GM18508 (cell line): Measurements from ENCODE around the gene PSMG4.
"Not testable (repeated sequence)": the region's sequence is repeated elsewhere in the genome, so short reads cannot be mapped to it uniquely, and the experiment has no call there.

ENCODE experiments used
- ATAC-seq: cut with Tn5 transposase; IDR thresholded peaks from one replicate; pipeline ENCODE4 v1.9.1; 2021; ENCODE audit warnings: moderate number of reproducible peaks; ENCODE audit not compliant: insufficient read depth, unreplicated experiment

PSMG4 gene

DNA sequence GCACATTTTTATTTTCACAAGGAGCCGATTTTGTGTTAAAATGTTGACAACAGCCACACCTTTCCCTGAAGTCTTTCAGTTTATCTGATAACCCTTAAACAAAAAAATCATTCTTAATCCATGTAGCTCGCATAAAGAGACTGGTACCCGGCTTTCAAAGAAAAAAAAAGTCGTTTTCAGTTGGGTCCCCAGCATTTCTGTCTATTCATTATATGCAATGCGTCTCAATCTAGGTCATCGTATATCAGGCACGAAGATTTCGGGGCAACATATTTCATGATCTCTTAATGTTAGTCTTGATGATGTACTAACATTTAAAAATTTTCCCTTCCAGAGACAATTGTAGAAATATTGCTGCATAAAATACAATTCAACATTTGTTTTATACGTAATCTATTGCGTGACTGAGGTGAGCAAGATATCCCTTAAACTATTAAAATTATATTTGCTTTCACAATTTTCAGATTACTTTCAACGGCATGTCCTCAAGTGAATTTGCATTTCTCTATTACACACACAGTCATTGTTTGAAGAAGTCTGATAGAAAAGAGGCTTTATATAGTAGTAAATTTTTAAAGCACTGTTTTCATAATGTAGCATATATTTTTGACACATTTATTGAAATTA lies 28.4 kb upstream of the PSMG4 start:
- ATAC-seq, result no peak

DNA sequence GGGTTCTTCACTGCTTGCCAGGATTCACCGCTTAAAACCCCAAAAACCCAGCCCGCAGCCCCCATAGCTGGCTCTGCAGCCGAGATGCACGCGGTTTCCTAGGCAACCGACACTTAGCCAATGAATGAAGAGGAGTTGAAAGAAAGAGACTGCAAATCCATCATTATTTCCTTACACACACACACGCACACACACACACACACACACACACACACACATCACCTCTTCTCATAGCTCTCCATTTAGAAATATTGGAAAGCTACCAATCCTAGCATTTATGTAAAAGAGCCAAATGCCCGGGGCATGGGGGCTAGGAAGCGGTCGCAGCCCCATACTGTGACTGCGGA lies 27.9 kb upstream of the PSMG4 start:
- no peak for ATAC-seq

DNA sequence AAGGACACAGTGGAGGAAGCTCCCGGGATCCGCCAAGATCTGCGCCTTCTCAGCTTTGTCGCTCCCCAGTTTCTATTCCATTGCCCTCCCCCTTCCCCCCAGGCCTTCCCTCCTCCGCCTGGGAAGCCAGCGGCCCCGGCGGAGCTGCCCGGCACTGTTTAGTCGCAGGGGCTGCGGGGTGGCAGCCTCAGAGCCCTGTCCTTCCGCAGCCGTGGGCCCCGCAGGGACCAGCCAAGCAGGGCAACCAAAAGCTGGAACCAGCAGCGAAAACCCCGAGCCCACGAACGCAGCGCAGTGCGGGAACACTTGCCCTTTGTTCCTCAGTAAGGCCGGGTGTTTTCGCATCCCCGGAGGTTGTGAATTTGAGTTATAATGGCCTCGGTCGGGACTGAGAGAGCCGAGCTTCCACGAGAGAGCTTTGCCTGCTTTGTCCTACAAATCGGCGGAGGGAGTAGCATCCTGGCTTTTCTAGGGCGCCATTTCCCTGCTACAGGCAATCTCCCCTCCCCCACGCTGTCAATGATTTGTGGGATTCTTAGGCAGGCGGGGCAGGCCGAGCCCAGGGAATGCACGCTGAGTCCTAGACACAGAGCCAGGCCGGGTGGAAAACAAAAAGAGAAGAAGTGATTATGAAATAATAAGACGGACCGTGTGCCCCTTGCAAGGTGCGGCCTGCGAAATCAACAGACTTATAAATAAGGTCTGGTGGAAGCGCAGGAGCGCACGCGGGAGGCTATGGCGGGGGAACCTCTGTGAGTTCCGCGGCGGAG lies 27.3 kb upstream of the PSMG4 start:
- no peak for ATAC-seq

GRCh38 chr6:3232017-3232945 lies 26.5 kb upstream of the PSMG4 start:
- no peak for ATAC-seq

- ATAC-seq, result no peak
Observed at GRCh38 chr6:3233321-3233720, 25.4 kb upstream of the PSMG4 start.

DNA sequence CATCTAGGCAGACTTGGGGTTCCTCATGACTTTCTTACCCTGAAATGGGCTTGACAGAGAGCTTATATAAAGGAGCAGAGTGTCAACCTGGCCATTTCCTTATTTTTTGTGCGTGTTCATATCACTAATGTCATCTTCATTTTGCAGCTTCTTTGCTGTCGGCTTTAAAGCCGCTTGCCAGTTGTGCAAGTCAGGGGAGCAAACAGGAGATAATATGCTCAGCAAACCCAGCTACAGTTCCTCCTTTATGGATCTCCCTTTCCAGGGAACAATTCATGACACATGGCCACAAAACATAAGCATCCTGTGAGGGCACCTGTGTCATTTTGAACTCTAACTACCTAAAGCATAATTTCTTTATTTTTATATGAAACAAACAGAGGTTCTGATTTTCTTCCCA lies 24.8 kb upstream of the PSMG4 start:
- ATAC-seq, result no peak

DNA sequence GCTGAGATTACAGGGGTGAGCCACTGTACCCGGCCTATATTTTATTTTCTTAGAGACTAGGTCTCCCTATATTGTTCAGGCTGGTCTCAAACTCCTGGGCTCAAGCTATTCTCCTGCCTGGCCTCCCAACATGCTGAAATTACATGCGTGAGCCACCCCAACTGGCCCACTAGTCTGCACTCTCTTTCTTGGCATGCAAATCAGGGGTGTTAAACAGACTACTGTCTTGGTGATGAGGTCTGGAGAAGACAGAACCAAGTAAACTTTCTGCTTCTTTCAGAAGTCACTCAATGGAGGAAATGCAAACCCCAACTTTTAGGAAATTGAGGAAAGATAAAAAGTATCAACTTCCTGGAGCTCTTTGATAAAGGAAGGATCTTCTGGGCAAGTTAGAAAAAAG lies 23.3 kb upstream of the PSMG4 start:
- ATAC-seq, result no peak

GRCh38 chr6:3236005-3236404 lies 22.7 kb upstream of the PSMG4 start:
- no peak for ATAC-seq

GRCh38 chr6:3237761-3238662 lies 20.7 kb upstream of the PSMG4 start:
- no peak for ATAC-seq

GRCh38 chr6:3239110-3239830 lies 19.5 kb upstream of the PSMG4 start:
- no peak for ATAC-seq

DNA sequence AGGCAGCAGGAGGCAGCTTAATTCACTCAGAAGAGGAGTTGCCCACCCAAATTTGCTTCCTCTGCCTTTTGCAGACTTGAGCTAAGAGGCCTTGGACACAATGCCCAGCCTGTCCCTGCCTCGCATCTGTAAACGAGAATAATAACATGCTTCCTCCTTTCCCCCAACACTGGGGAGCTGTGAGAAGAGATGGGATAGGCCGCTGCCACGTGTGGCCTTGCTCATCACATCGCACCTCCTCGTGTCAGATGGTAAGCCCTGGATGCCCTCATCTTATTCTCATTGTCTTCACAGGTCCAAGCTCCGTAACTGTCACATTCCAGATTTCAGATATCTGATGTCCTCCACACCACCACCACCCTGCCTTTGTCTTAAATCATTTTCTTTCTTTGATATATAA lies 18.2 kb upstream of the PSMG4 start:
- ATAC-seq, result no peak

DNA sequence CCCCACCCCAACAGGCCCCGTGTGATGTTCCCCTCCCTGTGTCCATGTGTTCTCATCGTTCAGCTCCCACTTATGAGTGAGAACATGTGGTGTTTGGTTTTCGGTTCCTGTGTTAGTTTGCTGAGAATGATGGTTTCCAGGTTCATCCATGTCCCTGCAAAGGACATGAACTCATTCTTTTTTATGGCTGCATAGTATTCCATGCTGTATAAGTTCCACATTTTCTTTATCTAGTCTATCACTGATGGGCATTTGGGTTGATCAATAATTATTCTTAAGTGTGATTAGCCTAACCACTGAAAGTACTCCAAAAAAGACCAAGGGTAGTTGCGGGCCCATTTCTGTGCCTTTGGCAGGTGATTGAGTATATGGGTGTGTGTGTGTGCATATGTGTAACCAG lies 17.0 kb upstream of the PSMG4 start:
- not testable (repeated sequence) for ATAC-seq

- ATAC-seq, result no peak
Observed at GRCh38 chr6:3242768-3243167, 16.0 kb upstream of the PSMG4 start.

DNA sequence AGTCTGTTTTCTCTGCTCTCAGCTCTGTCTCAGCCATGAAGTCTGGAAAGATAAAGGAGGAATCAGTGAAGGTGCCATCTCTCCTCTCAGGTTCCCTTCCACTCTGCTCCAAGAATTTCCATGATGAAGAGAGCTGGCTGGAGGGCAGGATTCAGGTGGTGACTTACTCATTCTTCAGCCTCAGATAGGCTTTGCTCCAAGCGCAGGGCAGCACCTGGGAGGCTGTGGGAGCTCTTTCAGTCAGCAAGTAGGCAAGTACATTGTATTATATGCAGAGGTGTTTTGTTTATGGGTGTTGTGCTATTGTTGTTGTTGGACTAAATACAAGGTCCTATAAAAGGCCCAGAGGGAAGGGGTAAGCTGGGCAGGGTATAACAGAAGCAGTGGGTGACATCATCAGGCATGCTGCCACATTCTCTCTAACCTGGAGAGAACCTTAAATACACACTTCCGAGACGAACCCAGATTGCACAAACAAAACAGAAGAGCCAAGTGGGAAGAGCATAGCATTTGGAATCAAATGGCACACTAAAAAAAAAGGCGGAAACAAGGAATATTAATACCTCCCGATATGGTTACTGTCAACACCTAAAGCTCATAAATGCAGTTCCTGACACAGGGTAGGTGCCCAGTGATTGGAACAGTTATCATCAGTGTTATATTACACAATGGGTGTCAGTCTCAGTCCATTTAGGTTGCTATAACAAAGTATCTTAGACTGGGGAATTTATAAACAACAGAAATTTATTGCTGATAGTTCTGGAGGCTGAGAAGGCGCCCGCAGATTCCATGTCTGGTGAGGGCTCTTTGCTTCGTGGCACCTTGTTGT lies 14.5 kb upstream of the PSMG4 start:
- no peak for ATAC-seq

DNA sequence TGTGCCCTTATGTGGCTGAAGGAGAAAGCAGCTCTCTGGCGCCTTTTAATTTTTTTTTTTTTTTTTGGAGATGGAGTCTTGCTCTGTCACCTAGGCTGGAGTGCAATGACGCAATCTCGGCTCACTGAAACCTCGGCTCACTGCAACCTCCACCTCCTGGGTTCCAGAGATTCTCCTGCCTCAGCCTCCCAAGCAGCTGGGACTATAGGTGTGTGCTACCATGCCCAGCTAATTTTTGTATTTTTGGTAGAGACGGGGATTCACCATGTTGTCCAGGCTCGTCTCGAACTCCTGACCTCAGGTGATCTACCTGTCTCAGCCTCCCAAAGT lies 13.9 kb upstream of the PSMG4 start:
- not testable (repeated sequence) for ATAC-seq

- no peak for ATAC-seq
Observed at GRCh38 chr6:3245216-3245615, 13.5 kb upstream of the PSMG4 start.

- no peak for ATAC-seq
Observed at GRCh38 chr6:3247255-3248146, 11.2 kb upstream of the PSMG4 start.

DNA sequence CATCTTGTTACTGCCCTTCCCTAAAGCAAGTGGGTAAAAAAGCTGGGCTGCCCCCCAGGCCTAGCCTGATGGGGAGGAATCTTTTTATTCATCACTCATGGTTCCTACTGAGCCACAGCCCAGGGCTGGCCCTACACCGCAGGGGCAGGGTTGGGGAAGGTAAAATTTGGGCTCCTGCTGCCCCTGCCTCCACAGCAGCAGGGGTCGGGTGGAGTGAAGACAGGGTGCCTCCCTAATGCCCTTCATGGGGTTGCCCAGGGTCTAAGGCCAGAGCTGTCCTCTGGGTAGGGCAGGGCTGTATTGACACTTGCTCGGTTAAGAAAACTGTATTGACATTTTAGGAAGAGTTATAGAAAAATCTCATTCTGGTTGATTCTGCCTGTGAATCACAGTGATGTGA lies 8.9 kb upstream of the PSMG4 start:
- no peak for ATAC-seq
